Hepatocyte (in vitro differentiated cells): ENCODE measurements around the gene PAM.

Experiments
- CTCF ChIP-seq: fragments of 200-600 bp; sonication (generic); IDR thresholded peaks from 2 replicates; pipeline ENCODE4 v1.5.1; 2016; ENCODE audit warnings: antibody characterized with exemption, mild to moderate bottlenecking; ENCODE audit not compliant: poor library complexity
- EZH2 ChIP-seq: fragments of 200-600 bp; sonication (generic); IDR thresholded peaks from 2 replicates; pipeline ENCODE4 v1.6.1; 2016; ENCODE audit warnings: antibody characterized with exemption, mild to moderate bottlenecking, borderline replicate concordance
- EZH2phosphoT487 ChIP-seq: fragments of 200-600 bp; sonication (generic); IDR thresholded peaks from one replicate; pipeline ENCODE4 v1.6.1; 2018; ENCODE audit warnings: antibody characterized with exemption, mild to moderate bottlenecking, low read depth, moderate library complexity; ENCODE audit not compliant: unreplicated experiment, severe bottlenecking

GRCh38 chr5:102841021-102841420 lies 85.9 kb downstream of the PAM start:
- TF ChIP-seq EZH2, result no peak
- TF ChIP-seq CTCF, result no peak
- no peak for TF ChIP-seq EZH2phosphoT487
